Measurements from ENCODE around the gene C1orf122. TPM values are rescaled to one million over a fixed set of nuclear protein-coding genes. Genes with fewer than 3 reads are reported as not detected.

The C1orf122 gene
- total and polyA plus RNA-seq, 2 of the 8 experiments (the other 6 are each of a cell fraction or from before 2014, with no cell fraction given) = 32.1 to 36.9 TPM

DNA sequence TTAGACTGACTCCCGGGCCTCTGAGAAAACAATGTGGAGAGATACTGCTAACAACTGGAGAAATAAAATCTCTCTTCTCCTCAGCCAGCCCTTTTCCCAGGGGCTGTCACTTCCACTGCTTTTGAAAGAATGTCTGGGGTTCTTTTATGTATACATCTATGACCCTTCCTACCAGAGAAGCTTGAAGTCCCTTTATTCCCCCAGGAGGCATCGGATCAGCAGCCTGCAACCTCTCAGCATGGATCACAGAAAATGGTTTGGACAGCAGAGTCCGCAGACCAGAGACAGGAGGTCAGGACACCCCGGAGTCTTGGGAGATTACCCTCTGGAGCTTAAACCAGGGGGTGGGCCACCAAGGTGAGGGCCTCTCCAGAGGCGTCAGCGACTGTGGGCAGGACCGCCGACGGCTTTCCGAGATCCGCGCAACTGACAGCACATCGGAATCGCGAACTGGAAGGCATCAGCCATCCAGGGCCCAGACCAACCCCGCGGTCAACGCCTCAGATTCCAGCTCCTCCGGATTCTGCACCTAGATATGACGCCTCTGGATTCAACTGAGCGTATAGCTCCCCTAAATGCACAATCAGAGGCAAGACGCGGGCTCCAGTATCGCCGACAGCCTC is 43.7 kb upstream of the C1orf122 start:
- no peak overlapping the region for H2BK15ac ChIP-seq (ENCODE audit: low read length)
- TF ChIP-seq SIX5 (IDR thresholded peaks at IDR 0.05; ENCODE audit: low read depth, low read length) = no peak
- peak; percentile 3 for TF ChIP-seq KDM4A (IDR thresholded peaks at IDR 0.05; ENCODE audit: low read depth, low read length, severe bottlenecking)
- no peak for TF ChIP-seq FOSL1 (IDR thresholded peaks at IDR 0.05; ENCODE audit: insufficient read depth, low read depth, low read length)
- peak; percentile 37 for TF ChIP-seq EZH2 (IDR thresholded peaks at IDR 0.05; ENCODE audit: low read depth, low read length, severe bottlenecking)
- no peak for TF ChIP-seq ZNF274 (IDR thresholded peaks at IDR 0.05; ENCODE audit: borderline replicate concordance, extremely low read depth, low read length)
- TF ChIP-seq TCF12 (IDR thresholded peaks at IDR 0.05; ENCODE audit: low read depth, low read length) = no peak
- no peak for TF ChIP-seq SAP30 (IDR thresholded peaks at IDR 0.05; ENCODE audit: insufficient read depth, insufficient replicate concordance, low read length)
- peak; percentile 42; the same call in 1 of the 2 replicates for TF ChIP-seq SUZ12 (IDR thresholded peaks at IDR 0.05; ENCODE audit: low read length)
- no peaks in the 10 kb centered on the region for H3K79me1 ChIP-seq (ENCODE audit: low read depth, low read length)
- peaks cover 6 to 13% (median 10%) of the 10 kb centered on the region in 4 experiments; a peak in 6 of 7 replicates for H3K4me1 ChIP-seq (replicated peaks in 1 of 4; ENCODE audit: control insufficient read depth in 3 of 4, insufficient read depth in 4 of 4, low read length in 3 of 4)
- no peak overlapping the region for H3K27ac ChIP-seq (ENCODE audit: low read depth, low read length)
- no peaks in the 10 kb centered on the region for H3K79me2 ChIP-seq (ENCODE audit: control insufficient read depth in 1 of 2, insufficient read depth in 2 of 2, low read length in 2 of 2)
- peak overlapping the region; percentile 80 to 87; a peak in 3 of 4 replicates for H3K4me2 ChIP-seq (ENCODE audit: insufficient read depth in 1 of 2, low read depth in 2 of 2, low read length in 2 of 2)
- no peak overlapping the region for H2BK12ac ChIP-seq (ENCODE audit: low read depth, low read length)
- ChIA-PET CTCF (ENCODE audit: partially characterized antibody) (interaction anchor here (0.6 to 2.9 kb wide), 5 partner anchors 26 to 316 kb away, joined by 3 to 11 read pairs (median 4); no protein-coding TSS in a partner anchor), POLR2A (ENCODE audit: partially characterized antibody) (interaction anchor here (0.7 to 4.5 kb wide), 3 partner anchors 31 to 43 kb away, joined by 3 to 23 read pairs (median 5); partner anchors contain the start of genes C1orf122 and YRDC)
- no peak overlapping the region for H2AK5ac ChIP-seq (ENCODE audit: low read depth, low read length)
- no peak overlapping the region for H4K8ac ChIP-seq (ENCODE audit: extremely low read depth, insufficient read depth, low read length)
- no peak overlapping the region for H3K56ac ChIP-seq (replicated peaks; ENCODE audit: insufficient read length, low read depth, low read length)
- no peak for FAIRE-seq
- H3K36me3 ChIP-seq (ENCODE audit: control insufficient read depth in 2 of 4, insufficient read depth in 4 of 4, low read length in 3 of 4) = no peaks in the 10 kb centered on the region
- H3K18ac ChIP-seq (ENCODE audit: extremely low read depth, low read length) = no peak overlapping the region
- no peak overlapping the region for H3K14ac ChIP-seq (ENCODE audit: insufficient read length)
- peak in 1 of 2 experiments; percentile 49 for DNase-seq (ENCODE audit: low read depth in 1 of 2, low spot score in 2 of 2)
- no peaks in the 10 kb centered on the region for H3K9me3 ChIP-seq (ENCODE audit: insufficient read depth in 2 of 2, low read depth in 1 of 2, low read length in 1 of 2)
- H3K23me2 ChIP-seq (ENCODE audit: low read depth, low read length) = peaks cover 15% of the 10 kb centered on the region; the same call in 1 of the 2 replicates
- H4K5ac ChIP-seq (ENCODE audit: insufficient read length, low read depth, low read length) = no peak overlapping the region
- H2AFZ ChIP-seq (ENCODE audit: low read length) = no peak overlapping the region
- H4K91ac ChIP-seq (replicated peaks; ENCODE audit: insufficient read length, low read length) = no peak overlapping the region
- no peak overlapping the region for H2BK120ac ChIP-seq (replicated peaks; ENCODE audit: low read depth, low read length)
- no peak overlapping the region for H3K9ac ChIP-seq (replicated peaks in 1 of 4; ENCODE audit: extremely low read depth in 1 of 4, low read depth in 3 of 4, low read length in 3 of 4)
- H3K27me3 ChIP-seq (replicated peaks in 1 of 4; ENCODE audit: control insufficient read depth in 3 of 4, extremely low read depth in 1 of 4, insufficient read depth in 3 of 4, low read length in 3 of 4) = peaks cover 15 to 79% (median 58%) of the 10 kb centered on the region in 4 experiments
- H2BK20ac ChIP-seq (ENCODE audit: low read length) = no peak overlapping the region
- 0 out of 8 replicates have a peak overlapping the region, but pooled peaks of 1 of the 4 experiments have one; percentile 1 for H3K4me3 ChIP-seq (ENCODE audit: extremely low read depth in 1 of 4, insufficient read depth in 2 of 4, low read depth in 3 of 4, low read length in 4 of 4)
- no peak overlapping the region for H2BK5ac ChIP-seq (ENCODE audit: low read depth, low read length)
- no peak overlapping the region for H3K23ac ChIP-seq (ENCODE audit: insufficient read length)
- no peak overlapping the region for H3K4ac ChIP-seq (replicated peaks; ENCODE audit: insufficient read length, low read depth, low read length)
- WGBS, 2 experiments (ENCODE audit: extremely low coverage in 1 of 2, insufficient coverage in 1 of 2, insufficient read length in 1 of 2, insufficient replicate concordance in 2 of 2, low coverage in 1 of 2, low lambda C conversion rate in 2 of 2, missing lambda C conversion rate in 1 of 2) = 39% methylated on average over 25 of the region's 25 CpGs; no CpG with 5 or more reads in 1 of the 2 experiments
- H4K20me1 ChIP-seq (replicated peaks in 1 of 2; ENCODE audit: control insufficient read depth in 1 of 2, insufficient read depth in 2 of 2, low read length in 2 of 2) = peaks cover 0 to 13% of the 10 kb centered on the region in 2 experiments
